VCaP (cell line): ENCODE data around the gene MX1.

ENCODE experiments used
- H3K27ac ChIP-seq: fragments of 450-650 bp; 2 replicates; pipeline ENCODE4 v1.5.1; 2017
- TF ChIP-seq, protein P1 (sequence below): fragments of 450-650 bp; conservative IDR thresholded peaks from 2 replicates; pipeline ENCODE4 v1.5.1; 2017; ENCODE audit warnings: mild to moderate bottlenecking, moderate library complexity

Gene MX1

DNA sequence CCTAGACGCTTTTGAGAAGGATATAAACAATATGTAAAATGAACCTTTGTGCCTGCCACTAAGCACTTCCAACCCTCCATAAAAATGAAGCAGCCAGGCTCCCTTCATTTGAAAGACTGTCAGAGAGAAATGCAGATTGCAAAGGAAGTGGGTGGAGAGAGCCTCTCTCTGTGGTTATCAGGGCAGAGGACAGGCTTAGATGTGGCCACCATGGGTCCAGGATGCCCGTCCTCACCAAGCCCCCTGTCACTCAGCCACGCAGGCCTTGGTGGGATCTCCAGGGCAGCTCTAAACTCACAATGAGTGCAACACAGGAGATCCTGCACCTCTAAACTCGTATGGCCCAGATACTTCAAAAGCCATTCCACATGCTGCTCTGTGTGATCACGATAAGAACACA, 44.0 kb downstream of the MX1 start:
- TF ChIP-seq, protein P1, sequence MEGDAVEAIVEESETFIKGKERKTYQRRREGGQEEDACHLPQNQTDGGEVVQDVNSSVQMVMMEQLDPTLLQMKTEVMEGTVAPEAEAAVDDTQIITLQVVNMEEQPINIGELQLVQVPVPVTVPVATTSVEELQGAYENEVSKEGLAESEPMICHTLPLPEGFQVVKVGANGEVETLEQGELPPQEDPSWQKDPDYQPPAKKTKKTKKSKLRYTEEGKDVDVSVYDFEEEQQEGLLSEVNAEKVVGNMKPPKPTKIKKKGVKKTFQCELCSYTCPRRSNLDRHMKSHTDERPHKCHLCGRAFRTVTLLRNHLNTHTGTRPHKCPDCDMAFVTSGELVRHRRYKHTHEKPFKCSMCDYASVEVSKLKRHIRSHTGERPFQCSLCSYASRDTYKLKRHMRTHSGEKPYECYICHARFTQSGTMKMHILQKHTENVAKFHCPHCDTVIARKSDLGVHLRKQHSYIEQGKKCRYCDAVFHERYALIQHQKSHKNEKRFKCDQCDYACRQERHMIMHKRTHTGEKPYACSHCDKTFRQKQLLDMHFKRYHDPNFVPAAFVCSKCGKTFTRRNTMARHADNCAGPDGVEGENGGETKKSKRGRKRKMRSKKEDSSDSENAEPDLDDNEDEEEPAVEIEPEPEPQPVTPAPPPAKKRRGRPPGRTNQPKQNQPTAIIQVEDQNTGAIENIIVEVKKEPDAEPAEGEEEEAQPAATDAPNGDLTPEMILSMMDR, result no peak
- H3K27ac ChIP-seq, result peak overlapping the region; percentile 35; the same call in 1 of the 2 replicates

DNA sequence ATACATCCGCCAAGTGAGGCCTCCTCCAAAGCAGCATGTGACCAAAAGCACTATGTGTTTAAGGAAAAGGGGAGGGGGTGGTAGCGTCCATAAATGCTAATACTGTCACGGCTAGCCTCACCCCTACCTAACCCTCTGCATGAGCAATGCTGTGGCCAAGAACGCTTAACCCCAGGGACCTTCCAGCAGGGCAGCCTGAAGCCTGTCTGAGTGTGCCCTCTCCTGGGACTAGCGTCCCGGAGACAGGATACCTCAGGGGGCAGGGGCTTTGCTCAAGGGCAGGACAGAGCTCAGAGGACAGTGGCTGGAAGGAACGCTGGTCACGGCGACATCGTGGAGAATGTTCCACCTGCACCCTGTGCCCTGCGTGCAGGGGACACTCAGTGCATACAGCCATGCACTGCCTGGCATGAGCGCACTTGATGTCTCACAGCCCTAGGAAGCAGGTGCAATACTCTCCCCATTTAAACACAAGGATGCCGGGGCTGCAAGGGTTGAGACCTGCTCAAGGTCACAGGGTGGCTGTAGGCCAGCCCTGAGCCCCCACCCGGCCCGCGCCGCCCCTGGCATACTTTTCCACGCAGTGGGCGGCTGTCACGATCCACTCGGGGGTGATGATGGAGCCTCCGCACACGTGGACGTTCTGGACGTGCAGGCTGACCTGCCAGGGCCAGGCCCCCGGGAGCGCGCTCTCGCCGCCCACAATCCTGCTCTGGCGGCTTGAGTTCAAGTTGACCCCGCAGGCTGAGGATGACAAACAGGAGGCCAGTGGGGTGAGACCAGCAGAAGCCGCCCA, 46.9 kb downstream of the MX1 start:
- TF ChIP-seq, protein P1, result no peak
- H3K27ac ChIP-seq, result peak overlapping the region; percentile 35

DNA sequence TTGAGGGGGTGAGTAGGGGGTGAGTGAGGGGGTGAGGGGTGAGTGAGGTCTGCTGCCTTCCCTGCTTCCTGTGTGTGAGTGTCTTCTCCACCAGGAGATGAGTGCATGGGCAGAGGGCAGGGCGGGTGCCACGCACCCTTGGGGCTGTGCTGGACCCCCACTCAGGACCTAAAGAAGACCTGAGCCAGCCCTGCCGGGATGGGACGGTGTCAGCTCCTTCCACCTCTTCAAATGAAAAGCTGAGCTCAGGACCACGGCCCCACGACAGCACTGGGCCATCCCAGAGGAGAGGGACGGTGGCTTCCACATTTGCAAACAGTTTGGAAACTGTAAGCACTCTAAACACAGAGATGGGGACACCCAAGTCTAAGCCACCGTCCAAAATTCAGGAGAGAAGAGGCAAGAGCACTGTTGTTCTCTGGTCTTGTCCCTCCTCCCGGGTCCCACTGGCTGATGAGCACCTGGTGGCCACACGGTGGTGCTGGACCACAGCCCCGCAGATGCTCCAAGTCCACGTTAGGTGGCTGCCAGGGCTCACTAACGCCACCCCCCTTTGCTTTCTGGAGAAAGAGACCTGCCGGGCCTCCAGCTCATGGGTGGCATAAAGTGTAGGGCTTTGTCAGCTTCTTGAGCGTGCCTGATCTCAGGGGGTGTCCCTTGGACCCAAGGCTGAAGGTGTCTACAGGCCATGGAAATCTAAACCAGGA, 49.8 kb downstream of the MX1 start:
- TF ChIP-seq, protein P1, result no peak
- peak overlapping the region; percentile 19; the same call in 1 of the 2 replicates for H3K27ac ChIP-seq

DNA sequence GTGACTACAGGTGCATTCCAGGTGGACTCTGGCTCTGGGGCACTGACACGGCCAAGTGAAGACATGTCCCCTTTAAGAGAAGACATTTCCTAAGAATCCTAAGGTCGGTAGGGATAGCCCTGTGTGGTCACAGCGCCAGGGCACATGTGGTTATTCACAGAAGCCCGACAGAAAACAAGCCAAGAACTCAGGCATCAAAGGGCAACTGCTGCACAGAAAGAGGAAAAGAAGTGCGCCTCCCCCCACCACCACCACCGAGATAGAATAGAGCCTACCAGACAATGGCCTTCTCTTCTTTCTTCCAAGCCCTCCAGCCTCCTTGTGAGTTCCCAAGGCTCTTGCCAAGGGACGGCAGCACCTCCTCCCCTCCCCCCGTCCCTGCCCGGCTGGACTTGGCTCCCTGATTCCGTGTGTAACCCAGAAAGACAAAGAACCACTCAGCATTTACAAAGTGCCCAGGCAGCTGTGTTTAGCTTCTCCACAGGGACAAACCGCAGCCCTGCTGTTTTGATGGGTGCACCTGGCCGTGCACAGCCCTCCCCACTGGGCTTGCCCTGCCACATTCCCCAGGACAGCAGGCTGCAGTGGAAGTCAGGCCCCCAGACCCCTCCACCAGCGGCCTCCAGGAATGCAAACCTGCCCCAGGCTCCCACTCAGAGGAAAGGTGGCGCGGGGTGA, 51.7 kb downstream of the MX1 start:
- peak overlapping the region; percentile 100 for H3K27ac ChIP-seq
- TF ChIP-seq, protein P1, result no peak

DNA sequence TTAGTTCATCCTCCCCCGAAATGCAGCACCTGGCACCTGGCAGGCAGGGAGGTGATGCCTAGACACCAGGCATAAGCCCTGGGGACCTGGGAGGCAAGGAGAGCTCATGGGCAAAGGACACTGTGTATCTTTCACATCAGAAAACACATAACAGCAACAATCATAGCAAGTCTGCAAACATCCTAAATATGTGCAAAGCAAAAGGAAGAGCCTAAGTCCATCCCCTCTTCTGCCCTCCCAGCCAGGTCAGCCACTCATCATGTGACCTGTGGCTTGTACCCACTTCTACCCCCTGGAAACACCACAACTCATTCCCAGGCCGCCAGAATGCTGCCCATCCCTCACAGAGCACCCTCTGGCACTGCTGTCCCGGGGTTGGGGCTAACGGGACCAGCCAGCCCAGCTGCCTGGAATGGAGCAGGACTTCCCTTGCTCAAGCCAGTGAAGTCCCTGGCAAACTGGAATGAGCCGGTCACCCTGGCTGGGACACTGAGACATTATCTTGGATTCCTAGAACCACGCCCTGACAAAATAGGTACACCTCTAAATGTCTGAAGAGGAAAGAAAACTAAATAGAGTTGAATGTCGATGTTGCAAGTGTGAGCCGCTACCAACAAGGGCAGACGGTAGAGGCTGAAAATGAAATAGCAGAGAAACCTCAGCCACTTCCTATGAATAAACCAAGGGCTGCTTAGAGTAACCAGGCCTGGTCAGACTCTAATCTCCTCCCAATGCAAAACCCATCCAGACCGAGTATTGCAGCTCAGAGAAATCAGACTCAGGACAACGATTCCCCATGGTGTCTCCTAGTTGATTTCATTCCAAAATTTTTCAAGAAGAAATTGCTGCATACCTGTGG, 52.5 kb downstream of the MX1 start:
- TF ChIP-seq, protein P1, result no peak
- H3K27ac ChIP-seq, result peak overlapping the region; percentile 100

DNA sequence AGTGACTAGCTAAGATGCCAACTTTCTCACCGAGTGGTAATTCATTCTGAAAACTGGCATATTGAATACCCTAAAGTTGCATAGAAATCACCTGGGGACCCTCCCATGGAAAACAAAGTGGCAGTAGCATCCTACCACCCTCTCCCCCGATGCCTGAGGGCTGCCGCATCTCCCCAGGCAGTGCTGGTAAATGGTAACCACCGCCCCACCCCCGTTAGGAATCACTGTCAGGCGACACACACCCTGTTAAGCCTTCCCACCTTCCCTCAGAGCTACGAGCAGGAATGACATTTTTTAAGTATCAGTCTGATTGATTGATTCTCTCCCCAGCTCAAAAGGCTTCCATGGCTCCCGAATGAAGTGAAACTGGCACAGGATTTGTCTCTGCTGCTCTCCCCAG, 53.6 kb downstream of the MX1 start:
- H3K27ac ChIP-seq, result peak overlapping the region; percentile 100
- TF ChIP-seq, protein P1, result no peak
